ENCODE data around the gene UPK3B.
"Not testable (repeated sequence)": the region's sequence is repeated elsewhere in the genome, so short reads cannot be mapped to it uniquely, and the experiment has no call there.

DNA sequence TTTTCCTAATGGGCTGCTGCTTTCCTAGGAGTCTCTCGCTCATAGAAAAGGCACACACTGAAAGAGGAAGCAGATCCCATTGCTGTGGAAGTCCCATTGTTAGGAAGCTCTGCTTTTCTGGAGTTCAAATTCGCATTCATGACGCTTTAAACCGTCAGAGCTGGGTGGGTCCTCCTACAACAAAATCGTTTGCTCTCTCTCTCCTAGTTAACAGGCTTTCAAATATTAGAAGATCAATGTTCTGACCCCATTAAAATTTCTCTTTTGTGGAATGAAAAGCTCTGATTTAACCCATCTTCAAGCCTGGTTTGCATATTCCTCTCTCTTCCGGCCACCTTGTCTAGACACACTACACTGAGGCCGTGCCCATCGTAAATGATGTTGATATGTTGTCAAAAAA lies 32.8 kb downstream of the UPK3B start, which contains the start of gene SPDYE16:
- TF ChIP-seq GATA2, GATA3 (IDR thresholded peaks at IDR 0.05; ENCODE audit: low read depth, low read length): not testable (repeated sequence)
